Heart left ventricle (tissue), 13 donors: ENCODE results near the gene TGFBR1.

Experiments
- CTCF ChIP-seq, 12 donors: fragments of 200-600 bp; sonication (generic) in 4 of 12; IDR thresholded peaks; one replicate each; pipeline versions ENCODE4 v1.5.0 to v1.8.0; 2018 to 2022; ENCODE audit warnings: antibody characterized with exemption in 12 of 12, mild to moderate bottlenecking in 5 of 12
- POLR2A ChIP-seq, 2 donors: fragments of 450-650 bp; IDR thresholded peaks; one replicate each; pipeline ENCODE4 v1.6.1; 2017; ENCODE audit warnings: antibody characterized with exemption in 2 of 2, mild to moderate bottlenecking in 2 of 2, moderate library complexity in 2 of 2
- donor health status: ischemic (EF 13 %, LVEDD 7.1; RV severe dilation, severe dysfunction).
- donor health status: DM: no; HTN: yes; CAD: no.
- donor health status: DM: no; HTN: no; CAD: no.
- donor health status: ischemic (EF 25% LVEDD 6.9; RV normal size, moderate dysfunction).
- donor health status: ischemic (EF 25% LVEDD 5.7; RV mildly dilated, moderate dysfunction).
- donor health status: ischemic (EF 35%, LVEDD 5.7; RV mildly dilated, moderate dysfunction).
- donor health status: nonischemic (EF 11% LVEDD 7.7; RV severe dilation, severe dysfunction).
- donor health status: DM: yes; HTN: yes; CAD: no.
- donor health status: PGD.
- donor health status: ischemic (EF 29% LVEDD 5.4; RV normal size, mild dysfunction).
- donor health status: nonischemic (EF 23%, LVEDD 6.1; RV moderate dilation, normal function).

DNA sequence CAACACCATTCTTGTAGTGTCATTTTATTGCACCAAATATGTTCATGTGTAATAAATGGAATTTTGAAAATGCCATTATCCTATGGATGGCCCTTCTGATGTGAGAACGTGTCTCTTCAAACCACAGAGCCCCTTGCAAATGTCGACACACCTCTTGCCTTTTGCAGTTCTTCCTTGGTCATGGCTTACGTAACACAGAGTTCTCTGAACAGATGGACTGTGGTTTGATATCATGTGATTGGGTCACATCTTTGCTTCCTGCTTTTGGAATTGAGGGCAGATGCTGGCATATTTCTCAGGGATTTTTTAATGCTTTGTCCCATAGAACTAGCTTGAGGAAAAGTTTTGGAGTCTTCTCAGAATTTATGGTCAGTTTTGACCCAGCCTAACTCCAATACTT, 4.6 kb downstream of the TGFBR1 start:
- TF ChIP-seq CTCF (IDR thresholded peaks at IDR 0.05) (no peak), POLR2A (IDR thresholded peaks at IDR 0.05) (no peak)
